Gastroesophageal sphincter (tissue), 4 donors: ENCODE results near the gene GIT1. TPM values are rescaled to one million over a fixed set of nuclear protein-coding genes. Genes with fewer than 3 reads are reported as not detected.

Source experiments
- ATAC-seq: fragments of 150-250 bp; one replicate; pipeline ENCODE4 v1.9.1; 2016; ENCODE audit warnings: mild to moderate bottlenecking, moderate library complexity
- H3K27ac ChIP-seq, 4 donors: fragments of 200-600 bp; sonication (generic) in 3 of 4; 1 replicate in 3 of 4; 2 replicates in 1 of 4; pipeline ENCODE4 v1.5.1; 2016 to 2019
- H3K27me3 ChIP-seq: fragments of 200-600 bp; sonication (generic); one replicate; pipeline ENCODE4 v1.5.1; 2019
- H3K36me3 ChIP-seq, 2 donors: fragments of 200-600 bp; sonication (generic); one replicate each; pipeline ENCODE4 v1.5.1; 2019; ENCODE audit warnings: control low read depth in 1 of 2
- H3K4me1 ChIP-seq, 3 donors: fragments of 200-600 bp; sonication (generic); 1 replicate in 2 of 3; 2 replicates in 1 of 3; pipeline ENCODE4 v1.5.1; 2016 to 2019; ENCODE audit warnings: control low read depth in 2 of 3
- H3K4me3 ChIP-seq, 2 donors: fragments of 200-600 bp; sonication (generic); one replicate each; pipeline ENCODE4 v1.5.1; 2019; ENCODE audit warnings: mild to moderate bottlenecking in 1 of 2, moderate library complexity in 1 of 2
- H3K9me3 ChIP-seq, 3 donors: fragments of 200-600 bp; sonication (generic); one replicate each; pipeline ENCODE4 v1.5.1; 2017 to 2019; ENCODE audit warnings: control low read depth in 2 of 3
- CTCF ChIP-seq, 4 experiments: fragments of 200-600 bp in 2 of 4; fragments of 450-650 bp in 2 of 4; sonication (generic) in 1 of 4; IDR thresholded peaks; one replicate each; pipeline ENCODE4 v1.5.1; 2017 to 2019; ENCODE audit warnings: antibody characterized with exemption in 4 of 4, mild to moderate bottlenecking in 2 of 4, moderate library complexity in 2 of 4
- EP300 ChIP-seq: sonication (generic); formaldehyde crosslinking; IDR thresholded peaks from one replicate; pipeline ENCODE4 v1.6.1; 2017; ENCODE audit warnings: antibody characterized with exemption, mild to moderate bottlenecking
- POLR2A ChIP-seq, 2 donors: fragments of 450-650 bp; IDR thresholded peaks; one replicate each; pipeline ENCODE4 v1.6.1; 2017; ENCODE audit warnings: antibody characterized with exemption in 2 of 2, mild to moderate bottlenecking in 2 of 2, moderate library complexity in 1 of 2
- POLR2AphosphoS5 ChIP-seq: sonication (generic); formaldehyde crosslinking; IDR thresholded peaks from one replicate; pipeline ENCODE4 v1.6.1; 2017; ENCODE audit warnings: antibody characterized with exemption
- WGBS, 2 donors: methylation state at CpG; one replicate each; pipeline ENCODE4 v1.1.5; 2018; ENCODE audit warnings: low coverage in 1 of 2; 5-methylcytosine and 5-hydroxymethylcytosine counted together
- total RNA-seq, 4 donors: library from RNA; depleted of rRNA; stranded (reverse); fragments of >200 nt; gene quantifications; one replicate each; pipeline ENCODE4 v1.1.0, GENCODE V29; 2016

The GIT1 gene
- total RNA-seq, 4 donors from 2014 or later: 30.4 to 47.8 (median 35.8) TPM

GRCh38 chr17:29616300-29617048, 27.0 kb upstream of the GIT1 start:
- H3K36me3 ChIP-seq: no peaks in the 10 kb centered on the region
- WGBS, 2 donors: 51 to 74% methylated on average over 7 of the region's 32 CpGs
- no peaks in the 10 kb centered on the region for H3K9me3 ChIP-seq
- peak overlapping the region in 3 of 4 donors; percentile 67 to 74 (median 68) for H3K27ac ChIP-seq
- ATAC-seq: no peak
- no peaks in the 10 kb centered on the region for H3K27me3 ChIP-seq
- H3K4me3 ChIP-seq: peak overlapping the region in 1 of 2 donors; percentile 48
- peaks cover 4 to 89% (median 74%) of the 10 kb centered on the region in 3 donors for H3K4me1 ChIP-seq
- no peak for TF ChIP-seq EP300

- WGBS, 2 donors: 12% methylated on average over 9 of the region's 74 CpGs; no CpG with 5 or more reads in 1 of the 2 donors
- Histone ChIP-seq H3K9me3 (no peaks in the 10 kb centered on the region), H3K36me3 (no peaks in the 10 kb centered on the region), H3K27ac (peak overlapping the region in 3 of 4 donors; percentile 67 to 74 (median 68)), H3K4me1 (peaks cover 4 to 81% (median 67%) of the 10 kb centered on the region in 3 donors), H3K27me3 (no peaks in the 10 kb centered on the region), H3K4me3 (peak overlapping the region; percentile 5 to 48)
- TF ChIP-seq POLR2A (IDR thresholded peaks at IDR 0.05) (peak; percentile 37 to 53), CTCF (IDR thresholded peaks at IDR 0.05) (no peak), POLR2AphosphoS5 (peak; percentile 55), EP300 (no peak)
- ATAC-seq: peak; percentile 77
These were observed 26.2 kb upstream of the GIT1 start for GRCh38 chr17:29615492-29616299.

GRCh38 chr17:29615048-29615385, 25.6 kb upstream of the GIT1 start:
- no peak for TF ChIP-seq EP300
- TF ChIP-seq POLR2A (IDR thresholded peaks at IDR 0.05): no peak
- TF ChIP-seq POLR2AphosphoS5: no peak
- no peak for TF ChIP-seq CTCF (IDR thresholded peaks at IDR 0.05)
- H3K4me3 ChIP-seq: peak overlapping the region in 1 of 2 donors; percentile 48
- no peaks in the 10 kb centered on the region for H3K36me3 ChIP-seq
- no peaks in the 10 kb centered on the region for H3K27me3 ChIP-seq
- H3K27ac ChIP-seq: peak overlapping the region in 3 of 4 donors; percentile 67 to 74 (median 68)
- H3K4me1 ChIP-seq: peaks cover 4 to 74% (median 66%) of the 10 kb centered on the region in 3 donors
- 54% methylated on average over 6 of the region's 15 CpGs; no CpG with 5 or more reads in 1 of the 2 donors for WGBS, 2 donors
- ATAC-seq: peak; percentile 1
- no peaks in the 10 kb centered on the region for H3K9me3 ChIP-seq

GRCh38 chr17:29614349-29615047, 25.1 kb upstream of the GIT1 start:
- ATAC-seq: no peak
- Histone ChIP-seq H3K27ac (peak overlapping the region in 3 of 4 donors; percentile 68 to 74 (median 71)), H3K4me1 (peaks cover 4 to 69% (median 64%) of the 10 kb centered on the region in 3 donors), H3K36me3 (no peaks in the 10 kb centered on the region), H3K9me3 (no peaks in the 10 kb centered on the region), H3K27me3 (no peaks in the 10 kb centered on the region), H3K4me3 (peak overlapping the region in 1 of 2 donors; percentile 48)
- 60 to 74% methylated on average over 8 to 9 of the region's 16 CpGs for WGBS, 2 donors
- TF ChIP-seq EP300 (no peak), CTCF (IDR thresholded peaks at IDR 0.05) (no peak), POLR2A (IDR thresholded peaks at IDR 0.05) (no peak), POLR2AphosphoS5 (no peak)

GRCh38 chr17:29613856-29614255, 24.4 kb upstream of the GIT1 start:
- Histone ChIP-seq H3K36me3 (peaks cover 0 to 6% of the 10 kb centered on the region in 2 donors), H3K4me1 (peaks cover 4 to 63% (median 58%) of the 10 kb centered on the region in 3 donors), H3K9me3 (no peaks in the 10 kb centered on the region), H3K4me3 (peak overlapping the region in 1 of 2 donors; percentile 43), H3K27me3 (no peaks in the 10 kb centered on the region), H3K27ac (peak overlapping the region in 3 of 4 donors; percentile 16 to 71 (median 68))
- ATAC-seq: no peak
- 18 to 20% methylated on average over 7 to 11 of the region's 13 CpGs for WGBS, 2 donors
- no peak for TF ChIP-seq POLR2AphosphoS5
- no peak for TF ChIP-seq CTCF (IDR thresholded peaks at IDR 0.05)
- TF ChIP-seq EP300: no peak
- no peak for TF ChIP-seq POLR2A (IDR thresholded peaks at IDR 0.05)
